ENCODE results near the gene WRAP53.
A peak's percentile ranks its signal among the peaks of the same experiment; 100 is the strongest.

Gene WRAP53

DNA sequence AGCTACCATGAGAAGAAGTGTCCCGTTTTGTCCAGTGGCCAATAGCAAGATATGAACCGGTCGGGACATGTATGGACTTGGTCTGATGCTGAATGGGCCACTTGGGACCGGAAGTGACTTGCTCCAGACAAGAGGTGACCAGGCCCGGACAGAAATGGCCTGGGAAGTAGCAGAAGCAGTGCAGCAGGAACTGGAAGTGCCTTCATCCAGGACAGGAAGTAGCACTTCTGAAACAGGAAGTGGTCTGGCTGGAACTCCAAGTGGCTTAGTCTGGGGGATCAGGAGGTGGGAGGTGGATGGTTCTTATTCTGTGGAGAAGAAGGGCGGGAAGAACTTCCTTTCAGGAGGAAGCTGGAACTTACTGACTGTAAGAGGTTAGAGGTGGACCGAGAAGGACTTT, 22.0 kb downstream of the WRAP53 start:
- no peak for DNase-seq

DNA sequence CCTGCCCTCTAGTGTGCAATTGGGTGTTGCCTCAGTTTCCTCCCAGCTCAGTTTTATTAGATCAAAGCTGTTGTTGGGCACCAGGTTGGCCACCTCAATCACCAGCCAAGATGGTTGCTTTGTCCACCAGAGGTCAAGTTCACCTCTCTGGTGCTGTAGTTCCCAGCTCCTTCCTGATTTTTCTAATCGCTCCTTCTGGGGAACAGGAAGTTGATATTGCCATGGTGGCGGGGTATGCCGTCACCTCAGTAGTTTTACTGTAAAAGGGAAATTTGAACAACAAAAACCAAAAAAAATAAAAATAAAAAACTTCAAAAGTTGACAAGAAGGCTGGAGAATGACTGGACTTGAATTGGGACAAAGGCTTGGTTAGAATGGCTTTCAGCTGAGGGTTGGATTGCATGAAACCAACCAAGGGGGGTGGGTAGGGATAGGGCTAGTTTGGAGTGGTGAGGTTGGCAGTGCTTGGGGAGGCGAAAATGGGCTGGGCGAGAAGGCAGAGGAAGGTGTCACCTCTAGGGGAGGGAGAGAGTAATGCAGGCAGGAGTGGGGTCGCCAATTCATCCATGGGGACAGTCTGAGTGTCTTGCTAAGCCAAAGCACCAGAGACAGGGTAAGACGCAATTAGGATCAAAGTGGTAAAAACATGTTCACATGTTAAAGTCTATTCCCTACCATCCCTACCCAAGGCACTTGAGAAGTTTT, 22.9 kb downstream of the WRAP53 start:
- no peak for DNase-seq

DNA sequence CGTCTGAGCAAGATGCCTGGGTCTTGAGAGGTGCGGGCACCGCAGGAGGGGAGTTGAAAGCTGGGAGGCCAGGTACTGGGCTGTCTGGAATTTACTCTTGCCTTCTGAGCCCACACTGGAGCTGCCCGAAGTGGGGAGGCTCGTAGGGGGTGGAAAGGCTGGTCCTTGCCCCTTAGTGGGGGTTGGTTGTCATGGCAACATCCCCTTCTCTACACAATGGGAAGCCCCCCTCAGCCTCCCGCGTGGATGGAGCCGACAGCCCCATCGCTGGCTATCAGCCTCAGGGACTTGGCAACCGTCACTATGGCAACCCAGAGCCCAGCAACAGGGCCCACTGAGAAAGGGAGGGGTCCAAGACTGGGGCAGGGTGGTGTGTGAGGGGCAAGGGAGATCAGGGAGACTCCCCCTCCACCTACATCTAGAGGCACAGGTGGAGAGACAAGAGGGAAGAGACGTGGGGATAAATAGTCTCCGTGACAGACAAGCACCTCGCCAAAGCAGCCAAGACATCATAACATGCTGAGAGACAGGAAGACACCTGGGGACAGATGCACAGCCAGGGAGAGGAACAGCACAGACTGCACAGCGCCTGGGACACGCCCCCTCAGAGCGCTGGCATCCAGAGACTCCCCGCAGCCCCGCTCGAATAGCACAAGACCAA, 24.0 kb downstream of the WRAP53 start:
- DNase-seq: no peak

DNA sequence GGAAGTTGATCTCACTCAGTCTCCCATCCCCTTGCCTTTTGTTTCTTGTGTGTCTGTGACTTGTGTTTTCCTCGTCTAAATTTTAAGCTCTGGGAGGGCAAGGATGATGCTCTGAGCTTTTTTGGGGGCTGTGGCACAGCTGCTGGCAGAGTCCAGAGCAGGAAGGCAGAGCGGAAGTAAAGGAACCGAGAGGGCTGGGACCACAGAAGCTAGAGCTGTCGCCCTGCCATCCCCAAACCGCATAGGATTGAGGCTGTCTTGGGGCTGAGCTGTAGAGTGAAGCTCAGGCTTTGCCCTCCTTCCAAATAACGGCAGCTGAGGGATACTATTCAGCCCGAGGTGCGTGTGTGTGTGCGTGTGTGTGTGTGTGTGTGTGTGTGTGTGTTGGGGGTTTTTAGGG, 25.5 kb downstream of the WRAP53 start:
- DNase-seq: no peak

DNA sequence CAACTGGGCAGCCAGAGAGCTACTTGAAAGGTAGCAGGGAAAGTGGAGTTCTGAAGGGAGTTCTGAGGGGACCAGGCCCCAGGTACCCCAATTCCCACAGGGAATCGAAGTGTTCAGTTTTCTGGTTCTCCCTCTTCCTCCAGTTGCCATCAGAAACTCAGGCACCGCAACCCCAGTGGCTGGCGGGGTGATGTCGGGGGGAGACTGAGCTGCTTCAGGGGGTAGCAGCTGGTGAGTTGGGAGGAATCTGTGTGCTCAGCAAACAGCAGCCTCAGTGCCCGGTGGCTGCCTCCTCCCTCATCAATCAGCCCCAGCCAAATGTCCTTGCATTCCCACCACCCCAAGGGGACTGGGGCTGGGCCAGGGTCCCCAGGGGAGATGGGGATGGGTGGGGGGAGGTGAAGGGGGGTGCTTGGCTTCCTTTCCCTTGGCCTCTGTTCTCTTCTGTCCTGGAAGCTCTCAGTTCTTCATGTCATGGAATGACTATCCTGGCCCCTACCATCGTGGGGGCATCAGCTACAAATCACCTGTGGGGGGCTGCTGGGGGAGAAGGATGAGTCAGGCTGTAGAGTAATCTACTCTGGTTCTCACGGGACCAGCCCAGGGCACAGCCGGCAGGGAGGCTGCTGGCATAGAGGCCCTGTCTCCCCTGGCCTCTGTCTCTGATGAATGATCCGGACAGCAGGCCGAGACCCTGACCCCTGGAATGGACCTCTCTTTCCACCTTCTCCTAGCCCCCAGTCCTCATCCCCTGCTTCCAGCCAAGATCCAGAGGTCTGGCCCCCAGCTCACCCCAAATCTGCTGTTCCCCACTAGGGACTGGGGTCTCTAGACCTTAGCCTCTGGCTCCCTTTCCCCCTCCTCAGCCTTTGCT, 26.7 kb downstream of the WRAP53 start:
- no peak for DNase-seq

DNA sequence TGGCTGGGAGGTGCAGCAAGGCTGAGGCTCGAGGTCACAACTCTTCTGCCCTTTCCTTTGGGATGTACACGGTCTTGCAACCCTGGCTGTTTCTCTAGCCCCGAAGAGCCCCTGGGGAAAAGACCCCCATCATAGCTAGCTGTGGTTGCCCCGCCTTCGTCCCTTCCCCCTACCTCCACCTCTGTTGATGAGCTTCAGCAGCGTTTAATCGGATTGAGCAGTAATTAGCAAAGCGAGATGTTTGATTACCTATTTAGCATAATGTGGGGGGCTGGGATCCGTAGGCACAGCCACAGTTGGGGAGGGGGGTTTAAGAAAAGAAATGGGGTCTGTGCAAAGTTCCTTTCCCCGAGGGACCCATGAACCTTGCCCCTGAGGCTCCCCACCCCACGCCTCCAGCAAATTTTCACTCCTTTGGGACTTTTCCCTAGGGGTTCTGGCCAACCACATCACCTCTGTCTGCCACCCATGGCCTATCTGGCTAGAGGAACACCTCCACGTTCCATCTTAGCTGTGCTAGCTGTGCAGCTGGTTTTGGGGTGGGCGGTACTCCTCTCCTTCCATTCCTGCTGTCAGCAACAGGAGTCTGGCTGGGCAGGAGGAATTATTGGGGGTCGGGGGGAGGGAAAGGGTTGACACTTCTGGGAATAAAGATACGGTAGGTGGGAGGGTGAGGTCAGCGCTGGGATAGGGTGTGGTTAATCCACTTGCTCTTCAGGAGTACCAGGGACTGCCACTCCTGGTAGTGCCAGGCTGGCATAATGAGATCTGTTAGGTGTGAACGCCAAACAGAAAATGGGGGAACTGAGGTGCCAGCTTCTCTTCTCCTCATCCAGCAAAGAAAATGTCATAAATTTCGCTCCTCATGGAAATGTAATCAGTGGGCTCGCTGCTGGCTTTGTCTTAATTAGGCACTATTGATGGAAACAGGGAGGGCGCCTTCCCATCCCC, 27.9 kb downstream of the WRAP53 start:
- DNase-seq: no peak

DNA sequence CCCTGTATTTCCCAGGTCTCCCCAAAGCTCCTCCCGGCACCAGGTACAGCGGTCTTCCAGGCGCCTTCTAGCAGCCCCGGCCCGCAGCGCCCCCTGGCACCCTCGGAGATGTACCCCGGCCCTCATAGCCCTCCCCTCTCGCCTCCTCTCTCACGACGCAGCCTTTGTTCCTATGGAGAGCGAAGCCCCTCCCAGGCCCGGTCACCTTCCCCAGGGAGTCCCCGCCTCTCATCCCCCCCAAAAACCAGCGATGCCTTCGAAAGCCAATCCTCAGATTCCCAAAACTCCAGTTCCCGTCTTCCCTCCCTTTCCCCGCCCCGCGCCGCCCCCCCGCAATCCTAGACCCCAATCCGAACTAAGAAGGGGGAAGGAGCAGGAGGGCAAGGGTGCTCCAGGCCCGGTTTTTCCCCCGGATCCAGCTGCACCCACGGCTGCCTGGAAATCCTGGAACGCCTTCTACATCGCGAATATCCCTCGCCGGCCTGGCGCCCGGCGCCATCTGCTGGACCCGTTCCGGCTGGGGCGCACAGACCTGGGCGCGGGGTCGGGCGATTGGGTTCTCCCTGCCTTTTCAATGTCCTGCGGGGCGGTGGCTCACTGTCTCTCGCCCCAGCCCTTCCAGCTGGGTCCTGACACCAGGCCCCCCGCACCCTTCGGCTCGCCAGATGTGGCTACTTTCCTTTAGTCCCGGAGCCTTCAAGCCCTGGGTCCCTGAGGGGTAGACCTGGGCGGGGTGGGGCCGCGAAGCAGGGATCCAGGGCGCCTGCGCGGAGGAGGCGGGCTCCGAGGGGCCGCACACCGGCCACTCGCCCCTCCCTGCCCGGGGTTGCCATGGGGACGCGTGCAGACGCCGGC, 28.9 kb downstream of the WRAP53 start, which contains the start of gene DNAH2:
Gene DNAH2, plus strand, starts transcription at position 844 of the 855 bp plus-strand sequence. CDS start 1,991 bp downstream, outside the sequence.
- peak; percentile 45 for DNase-seq

DNA sequence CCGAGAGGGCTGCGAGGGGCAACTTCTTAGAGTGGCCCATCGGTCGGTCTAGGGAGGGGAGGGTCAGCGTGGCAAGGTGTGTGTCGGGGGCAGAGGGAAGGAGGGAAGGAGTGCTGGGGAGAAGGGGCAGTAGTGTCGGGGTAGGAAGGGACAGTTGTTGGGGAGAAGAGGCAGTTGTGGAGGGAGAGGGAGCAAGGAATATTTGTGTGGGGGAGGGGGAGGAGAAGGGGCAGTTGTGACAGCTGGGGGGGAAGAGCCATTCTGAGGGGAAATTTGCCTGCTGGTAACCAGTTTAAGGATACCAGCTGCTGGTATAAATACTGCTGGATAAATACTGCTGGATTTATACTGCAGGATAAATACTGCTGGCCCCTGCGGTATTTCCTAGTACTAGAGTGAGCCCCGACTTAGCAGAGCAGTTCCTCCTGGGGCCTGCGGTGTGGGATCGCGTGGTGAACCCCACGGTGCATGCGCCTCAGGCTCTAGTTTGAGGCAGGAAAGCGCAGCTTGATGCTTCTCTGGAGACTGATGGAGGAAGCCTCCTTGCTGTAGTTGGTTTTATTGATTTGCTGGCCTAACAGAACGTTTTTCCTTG, 29.6 kb downstream of the WRAP53 start:
- no peak for DNase-seq

DNA sequence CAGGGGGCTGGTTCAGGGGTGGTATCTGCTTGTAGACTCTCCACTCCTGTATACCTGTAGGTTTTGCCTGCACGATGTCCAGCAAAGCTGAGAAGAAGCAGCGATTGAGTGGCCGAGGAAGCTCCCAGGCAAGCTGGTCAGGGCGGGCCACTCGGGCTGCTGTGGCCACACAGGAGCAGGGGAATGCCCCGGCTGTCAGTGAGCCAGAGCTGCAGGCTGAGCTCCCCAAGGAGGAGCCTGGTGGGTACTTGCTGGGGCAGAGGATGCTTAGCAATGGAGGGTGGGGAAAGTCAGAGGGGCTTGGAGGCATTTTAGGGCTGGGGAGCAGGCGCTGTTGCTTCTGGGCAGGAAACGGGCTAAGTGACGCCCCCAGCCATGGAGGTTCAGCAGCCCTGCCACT, 31.4 kb downstream of the WRAP53 start:
- DNase-seq: no peak

DNA sequence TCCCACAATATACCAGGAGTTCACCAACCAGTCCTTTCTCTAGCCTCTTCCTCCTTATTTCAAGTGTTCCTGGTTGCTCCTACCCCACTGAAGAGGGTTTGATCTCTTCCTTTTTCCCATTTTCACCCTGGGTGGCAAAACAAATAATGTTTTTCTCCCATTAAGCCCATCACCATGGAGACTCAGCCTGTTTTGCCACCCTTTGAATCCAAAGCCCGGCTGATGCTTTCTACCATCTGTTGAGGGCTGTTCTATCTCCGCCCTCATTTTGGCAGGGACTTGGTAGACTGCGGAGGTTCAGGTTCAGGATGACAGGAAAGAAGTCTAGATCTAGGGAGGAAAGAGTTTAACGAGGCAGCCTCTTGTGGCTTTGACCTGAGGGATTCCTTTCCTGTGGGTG, 31.8 kb downstream of the WRAP53 start:
- DNase-seq: no peak

DNA sequence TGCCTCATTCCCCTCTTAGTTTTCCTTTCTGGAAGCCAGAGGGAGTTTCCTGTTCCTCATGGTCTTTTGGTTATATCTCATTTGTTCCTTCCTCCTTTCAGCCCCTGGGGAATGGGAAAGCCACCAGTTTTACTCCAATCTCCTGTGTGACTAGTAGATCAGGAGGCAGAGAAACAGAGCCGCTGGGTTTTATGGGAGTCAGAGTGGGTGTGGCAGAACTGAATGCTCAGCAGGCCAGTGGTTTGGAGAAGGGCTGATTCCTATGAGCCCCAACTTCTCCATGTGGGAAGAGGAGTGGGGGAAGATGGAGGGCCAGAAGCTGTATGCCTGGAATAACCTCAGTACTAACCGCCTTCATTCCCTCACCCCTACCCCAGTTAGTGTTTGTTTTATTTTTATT, 33.3 kb downstream of the WRAP53 start:
- DNase-seq: no peak

DNA sequence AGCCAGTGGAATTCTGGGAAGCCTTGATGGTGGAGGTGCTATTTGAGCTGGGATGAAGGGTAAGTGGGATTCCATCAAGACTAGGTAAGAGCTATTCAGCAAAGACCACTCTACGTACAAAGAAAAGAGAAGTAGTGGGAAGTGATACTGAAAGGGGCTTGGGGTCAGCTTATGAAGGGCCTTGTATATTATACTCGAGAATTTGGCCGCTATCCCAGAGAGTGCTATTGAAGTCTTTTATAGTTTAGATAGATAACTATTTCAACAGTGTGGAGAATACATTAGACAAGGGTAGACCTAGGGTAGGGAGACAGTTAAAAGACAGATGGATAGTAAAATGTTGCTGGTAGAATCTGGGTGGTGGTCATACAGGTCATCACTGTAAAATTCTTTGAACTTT, 39.6 kb downstream of the WRAP53 start:
- no peak for DNase-seq

DNA sequence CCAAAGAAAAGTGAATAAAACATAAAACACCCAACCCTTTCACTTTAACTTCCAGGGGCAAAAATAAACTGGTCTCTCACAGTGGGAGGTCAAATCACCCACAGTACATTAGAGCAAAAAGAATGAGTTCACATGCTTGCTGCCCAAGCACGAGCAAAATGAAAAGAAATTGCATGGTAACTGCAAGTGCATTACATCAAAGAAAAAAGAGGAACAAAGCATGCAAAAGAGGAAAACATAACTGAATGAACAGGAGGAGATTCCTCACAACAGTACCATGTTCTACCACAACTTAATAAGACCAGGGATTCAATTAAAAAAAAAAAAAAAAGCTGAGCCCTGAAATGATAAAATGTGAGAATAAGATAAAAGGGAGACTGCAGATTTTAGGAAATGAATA, 41.5 kb downstream of the WRAP53 start:
- no peak for DNase-seq

DNA sequence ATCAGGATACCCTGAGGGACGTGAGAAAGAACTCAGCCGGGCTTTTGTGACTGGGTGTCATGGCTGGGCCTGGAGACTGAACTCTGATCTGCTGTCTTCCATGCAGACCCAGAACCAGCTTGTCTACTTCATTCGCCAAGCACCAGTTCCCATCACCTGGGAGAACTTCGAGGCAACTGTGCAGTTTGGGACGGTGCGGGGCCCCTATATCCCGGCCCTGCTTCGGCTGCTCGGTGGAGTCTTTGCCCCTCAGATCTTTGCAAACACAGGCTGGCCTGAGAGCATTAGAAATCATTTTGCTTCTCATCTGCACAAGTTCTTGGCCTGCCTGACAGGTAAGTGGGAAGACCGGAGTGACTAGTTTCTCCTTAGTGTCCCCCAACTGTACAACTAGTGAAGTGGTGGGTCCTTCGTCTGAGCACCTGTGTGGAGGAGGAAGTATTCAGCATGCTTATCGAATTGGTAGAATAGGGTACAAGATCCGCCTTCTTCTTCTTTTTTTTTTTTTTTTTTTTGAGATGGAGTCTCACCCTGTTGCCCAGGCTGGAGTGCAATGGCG, 44.8 kb downstream of the WRAP53 start:
- DNase-seq: no peak

DNA sequence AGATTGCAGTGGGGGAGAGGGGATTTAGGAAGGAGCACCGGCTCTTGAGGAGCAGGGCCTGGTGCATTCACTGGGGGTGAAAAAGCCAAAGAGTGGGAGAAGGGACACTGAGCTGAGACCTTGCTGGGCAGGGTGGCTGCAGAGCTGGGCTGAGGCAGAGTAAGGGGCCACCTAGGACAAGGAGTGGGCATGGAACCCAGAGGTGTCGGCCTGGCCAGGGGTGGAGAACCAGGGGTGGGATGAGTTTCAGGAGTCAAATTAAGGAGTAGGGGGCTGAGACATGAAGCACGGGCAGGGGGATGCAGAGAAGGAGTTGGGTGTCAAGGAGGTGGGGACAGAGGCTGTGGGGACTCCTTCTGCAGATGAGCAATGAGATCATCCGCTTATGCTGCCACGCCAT, 49.3 kb downstream of the WRAP53 start:
- DNase-seq: no peak

DNA sequence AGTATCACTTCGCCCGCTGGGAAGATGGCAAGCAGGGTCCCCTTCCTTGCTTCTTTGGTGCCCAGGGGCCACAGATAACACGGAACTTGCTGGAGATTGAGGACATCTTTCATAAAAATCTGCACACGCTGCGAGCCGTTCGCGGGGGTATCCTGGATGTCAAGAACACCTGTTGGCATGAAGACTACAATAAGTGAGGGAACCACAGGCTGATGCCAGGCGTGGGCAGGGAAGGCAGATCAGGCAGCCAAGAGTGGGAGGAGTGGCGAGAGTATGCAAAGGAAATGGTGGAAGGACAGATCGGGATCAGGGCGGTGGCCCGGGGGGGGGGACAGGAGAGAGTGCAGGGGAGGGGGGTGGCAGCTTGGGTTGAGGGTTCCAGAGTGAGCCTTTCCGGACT, 51.5 kb downstream of the WRAP53 start:
- DNase-seq: no peak

DNA sequence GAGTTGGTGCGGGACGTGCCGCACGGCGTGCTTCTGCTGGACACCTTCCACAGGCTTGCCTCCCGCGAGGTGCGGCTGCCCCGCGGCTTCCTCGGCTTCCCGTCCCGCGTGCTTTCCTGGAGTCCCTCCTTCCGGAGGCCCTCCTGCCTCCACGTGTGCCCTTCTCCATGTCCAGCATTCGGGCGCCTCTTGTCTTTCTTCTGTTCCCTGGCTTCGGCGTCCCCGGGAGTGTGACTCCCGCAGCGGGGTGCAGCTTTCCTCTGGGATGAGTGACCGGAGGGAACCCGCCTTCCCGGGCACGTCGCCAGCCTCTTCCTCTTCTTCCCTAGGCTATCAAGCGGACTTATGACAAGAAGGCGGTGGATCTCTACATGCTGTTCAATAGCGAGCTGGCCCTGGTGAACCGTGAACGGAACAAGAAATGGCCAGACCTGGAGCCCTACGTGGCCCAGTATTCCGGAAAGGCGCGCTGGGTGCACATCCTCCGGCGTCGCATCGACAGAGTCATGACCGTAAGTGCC, 52.3 kb downstream of the WRAP53 start:
- DNase-seq: no peak

DNA sequence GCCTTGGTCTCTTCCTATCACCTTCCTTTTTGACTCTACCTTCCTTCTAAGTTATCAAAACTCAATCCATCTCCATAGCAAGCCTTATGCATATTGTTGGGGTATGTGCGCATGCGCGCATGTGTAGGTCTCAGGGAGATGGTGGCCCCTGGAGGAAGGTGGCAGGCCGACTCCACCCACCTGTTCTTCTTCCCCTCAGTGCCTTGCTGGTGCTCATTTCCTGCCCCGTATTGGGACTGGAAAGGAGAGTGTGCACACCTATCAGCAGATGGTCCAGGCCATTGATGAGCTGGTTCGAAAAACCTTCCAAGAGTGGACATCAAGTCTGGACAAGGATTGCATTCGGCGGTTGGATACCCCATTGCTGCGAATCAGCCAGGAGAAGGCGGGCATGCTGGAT, 54.5 kb downstream of the WRAP53 start:
- no peak for DNase-seq

DNA sequence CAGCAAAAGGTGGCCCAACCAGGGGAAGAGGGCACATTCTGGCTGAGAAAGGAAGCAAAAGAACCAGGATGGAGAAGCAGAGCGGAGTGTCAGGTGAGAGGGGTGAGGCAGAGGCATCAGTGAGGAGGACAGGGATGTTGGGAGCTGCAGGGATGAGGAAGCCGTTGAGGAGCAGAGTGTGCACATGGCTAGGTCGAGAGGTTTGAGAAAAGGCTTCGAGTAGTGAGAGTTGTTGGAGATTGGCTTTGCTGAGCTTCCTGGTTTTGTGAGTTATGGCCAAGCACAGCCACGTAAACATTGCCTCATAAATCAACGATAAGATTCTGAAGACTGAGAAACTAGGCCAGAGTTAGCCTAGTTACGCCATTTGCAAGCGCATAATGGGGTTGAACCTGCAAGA, 56.1 kb downstream of the WRAP53 start:
- DNase-seq: no peak

DNA sequence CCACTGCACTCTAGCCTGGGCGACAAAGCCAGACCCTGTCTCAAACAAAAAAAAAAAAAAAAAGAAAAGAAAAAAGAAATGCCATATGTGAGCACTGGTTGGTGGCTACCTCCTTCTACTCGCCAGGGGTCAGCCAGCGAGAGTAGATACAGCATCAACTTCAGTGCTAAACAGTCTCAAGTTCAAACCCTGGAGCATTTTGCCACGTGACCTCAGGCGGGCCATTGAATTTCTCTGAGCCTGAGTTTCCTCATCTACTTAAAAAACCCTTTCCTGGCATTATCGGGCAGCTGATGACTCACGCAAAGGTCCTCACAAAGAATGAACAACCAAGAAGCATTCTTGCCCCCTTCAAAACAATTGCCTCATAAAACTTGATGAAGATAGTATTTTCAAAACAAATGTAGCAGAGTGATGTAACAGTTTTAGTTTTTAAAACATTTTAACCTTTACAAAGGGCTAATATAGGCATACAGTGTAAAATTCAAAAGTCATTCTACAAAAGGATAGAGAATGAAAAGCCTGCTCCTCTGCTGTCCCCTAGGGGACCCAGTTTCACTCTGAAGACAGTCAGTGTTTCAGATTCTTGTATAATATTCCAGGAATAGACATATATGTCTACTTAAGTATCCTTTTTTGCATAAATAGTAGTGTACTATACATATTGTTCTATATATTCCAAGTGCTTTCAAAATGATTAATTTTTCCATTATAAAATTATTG, 57.6 kb downstream of the WRAP53 start:
- no peak for DNase-seq
